ENCODE results near the gene TCERG1L. TPM values are rescaled to one million over a fixed set of nuclear protein-coding genes. Genes with fewer than 3 reads are reported as not detected.

Gene TCERG1L
- polyA plus RNA-seq, 3 donors, result not detected

DNA sequence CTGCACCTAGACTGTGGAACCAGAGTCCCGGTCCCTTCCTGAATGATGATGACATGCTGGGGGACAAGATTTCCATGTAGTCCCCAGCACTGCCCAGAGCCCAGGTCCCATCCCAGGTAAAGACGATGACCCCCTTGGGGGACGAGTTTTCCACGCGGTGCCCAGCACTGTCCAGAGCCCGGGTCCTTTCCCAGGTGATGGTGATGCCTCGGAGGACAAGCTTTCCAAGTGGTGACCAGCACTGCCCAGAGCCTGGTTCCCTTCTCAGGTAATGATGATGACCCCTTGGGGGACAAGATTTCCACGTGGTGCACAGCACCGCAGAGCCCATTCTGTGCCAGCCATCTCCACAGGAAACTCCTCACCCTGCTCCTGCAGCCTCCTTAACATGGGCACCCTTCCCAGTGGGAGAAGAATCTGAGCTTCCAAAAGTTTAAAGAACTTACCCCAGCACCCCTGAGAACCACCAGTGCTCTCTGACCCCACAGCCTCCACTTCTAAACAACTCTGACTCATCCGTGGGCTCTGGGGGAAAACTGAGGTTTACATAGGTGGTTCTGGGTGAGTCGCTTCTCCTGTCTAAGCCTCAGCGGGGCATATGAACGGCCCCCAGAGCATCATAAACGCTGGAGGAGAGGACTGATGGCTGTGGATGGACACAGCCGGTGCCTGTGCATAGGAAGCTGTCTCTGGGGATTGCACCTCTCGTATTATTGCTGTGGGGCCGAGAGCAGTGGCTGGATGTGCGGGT, 233.2 kb downstream of the TCERG1L start:
- Mint-ChIP-seq H3K4me3 (no peak overlapping the region), H3K27ac (no peak overlapping the region), H3K27me3 (ENCODE audit: low read depth in 3 of 3) (peaks cover 4 to 5% (median 4%) of the 10 kb centered on the region in 3 donors), H3K36me3 (no peaks in the 10 kb centered on the region), H3K9me3 (peaks cover 0 to 4% (median 0%) of the 10 kb centered on the region in 7 donors), H3K4me1 (no peaks in the 10 kb centered on the region)
- no peaks in the 10 kb centered on the region for H3K4me1 ChIP-seq (ENCODE audit: control insufficient read depth in 1 of 2, insufficient read depth in 2 of 2, low read length in 2 of 2)
- H2AFZ ChIP-seq (ENCODE audit: insufficient read depth, low read depth, low read length, poor library complexity, severe bottlenecking), result no peak overlapping the region
- H3K27me3 ChIP-seq (ENCODE audit: control insufficient read depth in 2 of 2, insufficient read depth in 2 of 2, low read length in 2 of 2), result no peaks in the 10 kb centered on the region
- H4K20me1 ChIP-seq (ENCODE audit: insufficient read depth, low read length), result no peaks in the 10 kb centered on the region
- no peak for DNase-seq
- 88% methylated on average over 16 of the region's 18 CpGs for WGBS (ENCODE audit: insufficient coverage)
- H3K9me3 ChIP-seq (replicated peaks in 1 of 2; ENCODE audit: control insufficient read depth in 1 of 2, insufficient read depth in 1 of 2, low read length in 2 of 2), result no peaks in the 10 kb centered on the region
- H3K27ac ChIP-seq (ENCODE audit: low read depth in 1 of 2, low read length in 2 of 2), result no peak overlapping the region
- no peak overlapping the region for H3K4me3 ChIP-seq (replicated peaks in 1 of 3; ENCODE audit: low read depth in 2 of 3, low read length in 3 of 3)
- H3K36me3 ChIP-seq (replicated peaks in 1 of 2; ENCODE audit: control insufficient read depth in 1 of 2, insufficient read depth in 2 of 2, low read length in 2 of 2), result no peaks in the 10 kb centered on the region
- TF ChIP-seq, protein P1, sequence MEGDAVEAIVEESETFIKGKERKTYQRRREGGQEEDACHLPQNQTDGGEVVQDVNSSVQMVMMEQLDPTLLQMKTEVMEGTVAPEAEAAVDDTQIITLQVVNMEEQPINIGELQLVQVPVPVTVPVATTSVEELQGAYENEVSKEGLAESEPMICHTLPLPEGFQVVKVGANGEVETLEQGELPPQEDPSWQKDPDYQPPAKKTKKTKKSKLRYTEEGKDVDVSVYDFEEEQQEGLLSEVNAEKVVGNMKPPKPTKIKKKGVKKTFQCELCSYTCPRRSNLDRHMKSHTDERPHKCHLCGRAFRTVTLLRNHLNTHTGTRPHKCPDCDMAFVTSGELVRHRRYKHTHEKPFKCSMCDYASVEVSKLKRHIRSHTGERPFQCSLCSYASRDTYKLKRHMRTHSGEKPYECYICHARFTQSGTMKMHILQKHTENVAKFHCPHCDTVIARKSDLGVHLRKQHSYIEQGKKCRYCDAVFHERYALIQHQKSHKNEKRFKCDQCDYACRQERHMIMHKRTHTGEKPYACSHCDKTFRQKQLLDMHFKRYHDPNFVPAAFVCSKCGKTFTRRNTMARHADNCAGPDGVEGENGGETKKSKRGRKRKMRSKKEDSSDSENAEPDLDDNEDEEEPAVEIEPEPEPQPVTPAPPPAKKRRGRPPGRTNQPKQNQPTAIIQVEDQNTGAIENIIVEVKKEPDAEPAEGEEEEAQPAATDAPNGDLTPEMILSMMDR (IDR thresholded peaks at IDR 0.05), result no peak
- no peak overlapping the region for H3K4me2 ChIP-seq (replicated peaks; ENCODE audit: extremely low read depth, low read length, poor library complexity, severe bottlenecking)
- no peak overlapping the region for H3K9ac ChIP-seq (ENCODE audit: insufficient read depth, low read length, poor library complexity, severe bottlenecking)
- intact Hi-C loops (cut with micrococcal nuclease), result no loop called here
- no peaks in the 10 kb centered on the region for H3K79me2 ChIP-seq (ENCODE audit: insufficient read depth, low read length)

GRCh38 chr10:131077724-131078123, 233.8 kb downstream of the TCERG1L start:
- no peaks in the 10 kb centered on the region for H3K36me3 ChIP-seq (replicated peaks in 1 of 2; ENCODE audit: control insufficient read depth in 1 of 2, insufficient read depth in 2 of 2, low read length in 2 of 2)
- intact Hi-C loops (cut with micrococcal nuclease), result no loop called here
- Mint-ChIP-seq H3K4me3 (no peak overlapping the region), H3K27ac (no peak overlapping the region), H3K4me1 (no peaks in the 10 kb centered on the region), H3K9me3 (peaks cover 0 to 4% (median 0%) of the 10 kb centered on the region in 7 donors), H3K27me3 (ENCODE audit: low read depth in 3 of 3) (peaks cover 0 to 3% (median 1%) of the 10 kb centered on the region in 3 donors), H3K36me3 (no peaks in the 10 kb centered on the region)
- 100% methylated on average over 3 of the region's 6 CpGs for WGBS (ENCODE audit: insufficient coverage)
- TF ChIP-seq, protein P1 (IDR thresholded peaks at IDR 0.05), result no peak
- H4K20me1 ChIP-seq (ENCODE audit: insufficient read depth, low read length), result no peaks in the 10 kb centered on the region
- H3K27me3 ChIP-seq (ENCODE audit: control insufficient read depth in 2 of 2, insufficient read depth in 2 of 2, low read length in 2 of 2), result no peaks in the 10 kb centered on the region
- no peaks in the 10 kb centered on the region for H3K4me1 ChIP-seq (ENCODE audit: control insufficient read depth in 1 of 2, insufficient read depth in 2 of 2, low read length in 2 of 2)
- DNase-seq, result no peak
- H2AFZ ChIP-seq (ENCODE audit: insufficient read depth, low read depth, low read length, poor library complexity, severe bottlenecking), result no peak overlapping the region
- H3K79me2 ChIP-seq (ENCODE audit: insufficient read depth, low read length), result no peaks in the 10 kb centered on the region
- H3K9me3 ChIP-seq (replicated peaks in 1 of 2; ENCODE audit: control insufficient read depth in 1 of 2, insufficient read depth in 1 of 2, low read length in 2 of 2), result peaks cover 0 to 4% of the 10 kb centered on the region in 2 donors
- no peak overlapping the region for H3K27ac ChIP-seq (ENCODE audit: low read depth in 1 of 2, low read length in 2 of 2)
- no peak overlapping the region for H3K4me2 ChIP-seq (replicated peaks; ENCODE audit: extremely low read depth, low read length, poor library complexity, severe bottlenecking)
- H3K9ac ChIP-seq (ENCODE audit: insufficient read depth, low read length, poor library complexity, severe bottlenecking), result no peak overlapping the region
- no peak overlapping the region for H3K4me3 ChIP-seq (replicated peaks in 1 of 3; ENCODE audit: low read depth in 2 of 3, low read length in 3 of 3)
